Hepatic stellate cell (primary cell): ENCODE measurements around the gene SHROOM2.
"Not testable (repeated sequence)": the region's sequence is repeated elsewhere in the genome, so short reads cannot be mapped to it uniquely, and the experiment has no call there.

Source experiments
- DNase-seq: peaks from one replicate; pipeline ENCODE4 v3.0.0; 2011; ENCODE audit warnings: low spot score

SHROOM2 gene

DNA sequence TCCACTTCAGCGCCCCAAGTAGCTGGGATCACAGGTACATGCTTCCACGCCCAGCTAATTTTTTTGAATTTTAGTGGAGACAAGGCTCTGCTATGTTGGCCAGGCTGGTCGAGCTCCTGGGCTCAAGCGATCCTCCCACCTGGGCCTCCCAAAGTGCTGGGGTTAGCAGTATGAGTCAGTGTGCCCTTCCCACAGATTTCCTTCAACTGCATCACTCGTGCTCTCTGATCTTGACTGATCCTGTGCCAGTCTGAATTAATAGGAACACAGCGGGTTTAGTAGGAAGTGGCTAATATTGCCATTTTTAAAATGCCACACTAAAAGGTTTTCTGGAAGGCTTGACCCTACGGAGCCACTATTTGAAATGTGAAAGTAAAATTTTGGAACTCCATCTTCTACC lies 4.3 kb upstream of the SHROOM2 start:
- no peak for DNase-seq

DNA sequence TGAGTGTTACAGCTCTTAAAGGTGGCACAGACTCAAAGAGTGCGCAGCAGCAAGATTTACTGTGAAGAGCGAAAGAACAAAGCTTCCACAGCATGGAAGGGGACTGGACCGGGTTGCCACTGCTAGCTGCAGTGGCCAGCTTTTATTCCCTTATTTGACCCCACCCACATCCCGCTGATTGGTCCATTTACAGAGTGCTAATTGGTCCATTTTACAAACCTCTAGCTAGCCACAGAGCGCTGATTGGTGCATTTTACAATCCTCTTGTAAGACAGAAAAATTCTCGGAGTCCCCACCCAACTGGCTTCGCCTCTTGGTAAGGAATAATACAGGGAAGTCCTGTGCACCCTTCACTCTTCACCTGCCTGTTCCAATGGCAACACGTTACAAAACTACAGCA lies 1.9 kb upstream of the SHROOM2 start:
- no peak for DNase-seq

DNA sequence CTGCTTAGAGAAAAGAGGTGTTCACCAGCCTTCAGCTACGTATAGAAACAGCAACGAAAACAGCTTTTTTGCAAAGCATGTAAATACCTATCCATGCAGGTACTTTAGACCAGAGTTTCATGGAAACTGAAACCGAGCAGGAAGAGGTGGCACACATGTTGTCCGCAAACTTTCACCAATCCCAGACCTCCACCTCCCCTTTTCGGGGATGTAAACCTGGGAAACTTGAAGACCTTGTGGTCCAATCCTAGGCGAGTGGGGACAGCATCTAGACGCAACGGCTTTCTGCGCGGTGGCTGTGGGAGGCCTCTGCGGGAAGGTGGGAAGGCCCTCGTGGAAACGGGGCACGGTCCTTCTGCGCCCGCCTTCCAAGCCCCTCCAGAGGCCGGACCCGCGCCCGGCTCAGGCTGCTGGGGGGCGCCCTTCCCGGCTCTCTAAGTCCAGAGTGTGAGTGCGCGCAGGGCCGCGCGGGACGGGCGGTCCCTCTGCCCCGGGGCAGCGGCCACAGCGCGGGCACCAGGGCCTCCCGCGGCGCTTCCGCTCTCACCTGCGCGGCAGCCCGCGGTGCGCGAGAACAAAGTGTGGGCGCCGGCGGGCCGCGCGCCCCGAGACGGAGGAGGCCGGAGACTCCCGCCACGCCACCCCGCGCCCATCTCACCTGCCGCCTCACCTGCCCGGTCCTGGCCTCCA lies 830 bp upstream of the SHROOM2 start:
- no peak for DNase-seq

DNA sequence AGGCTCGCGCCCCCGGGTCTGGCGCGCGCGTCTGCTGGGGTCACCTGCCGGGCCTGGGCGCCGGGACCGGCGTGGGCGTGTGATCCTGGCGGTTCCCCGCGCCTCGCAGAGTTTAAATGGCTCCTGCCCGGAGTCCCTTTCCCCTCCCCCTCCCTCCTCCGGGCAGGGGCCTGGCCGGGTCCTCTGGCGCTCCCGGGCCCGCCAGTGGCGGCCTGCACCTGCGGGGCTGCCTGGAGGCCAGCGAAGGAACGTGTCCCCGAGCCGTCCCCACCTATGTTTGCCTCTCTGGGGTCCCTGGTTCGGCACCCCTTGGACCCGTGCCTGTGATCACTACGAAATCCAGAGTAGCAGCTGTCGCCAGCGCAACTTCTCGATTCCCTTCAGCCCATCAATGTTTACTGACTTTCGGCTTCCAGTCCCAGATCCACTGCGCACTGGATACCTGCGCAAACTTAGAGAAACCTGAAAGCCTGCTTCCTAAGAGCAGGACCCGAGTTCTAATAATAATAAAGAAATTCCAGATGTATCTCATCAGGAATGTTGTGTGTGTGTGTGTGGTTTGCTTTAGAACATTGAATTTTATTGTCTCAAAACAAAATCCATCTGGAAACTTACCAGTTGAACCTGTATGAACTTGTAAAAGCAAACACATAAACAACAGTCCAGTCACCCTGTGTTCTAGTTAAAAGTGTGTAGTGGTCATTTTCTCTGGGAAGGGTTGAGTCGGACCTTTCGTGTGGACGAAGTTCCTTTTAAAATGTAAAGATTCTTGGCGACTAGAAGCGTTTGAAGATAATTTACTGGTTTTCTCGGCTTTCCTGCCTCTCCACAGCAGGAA lies 788 bp downstream of the SHROOM2 start:
- no peak for DNase-seq

DNA sequence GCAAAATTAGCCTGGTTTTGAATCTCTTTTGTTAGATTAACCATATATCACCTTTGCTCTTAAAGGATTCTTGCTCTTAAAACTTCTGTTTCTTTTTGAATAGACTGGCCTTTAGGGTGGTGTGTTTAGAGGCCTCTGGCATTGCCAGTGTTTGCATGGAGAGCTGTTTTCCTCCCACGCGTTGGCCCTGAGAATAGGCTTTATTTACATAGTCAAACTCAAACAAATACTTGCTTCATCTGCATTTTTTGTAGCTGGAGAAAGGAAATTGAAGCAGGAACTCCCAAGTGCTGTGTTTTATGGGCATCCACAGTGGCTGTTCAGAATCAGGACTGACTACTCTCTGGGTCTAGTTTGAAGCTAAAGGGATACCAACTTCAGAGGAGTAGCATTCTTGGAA lies 2.7 kb downstream of the SHROOM2 start:
- no peak for DNase-seq

DNA sequence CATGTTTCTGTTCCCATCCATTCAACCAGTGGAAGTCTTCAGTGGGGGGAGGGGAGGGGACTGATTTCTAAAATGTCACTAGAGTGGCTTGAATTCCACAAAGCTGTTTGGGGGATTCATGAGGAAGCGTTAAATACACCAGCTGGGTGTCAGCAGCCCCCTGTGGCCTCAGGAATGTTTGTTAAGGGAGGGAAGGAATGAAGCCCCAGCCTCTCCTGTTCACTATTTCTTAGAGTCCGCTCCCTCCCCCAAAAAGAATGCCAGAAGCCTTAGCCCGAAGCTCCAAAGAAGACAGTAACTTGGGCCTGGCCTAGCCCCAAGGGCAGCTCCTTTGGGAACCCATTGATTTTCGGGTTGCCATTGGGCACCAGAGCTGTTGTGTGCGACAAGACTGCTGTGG lies 3.3 kb downstream of the SHROOM2 start:
- no peak for DNase-seq

DNA sequence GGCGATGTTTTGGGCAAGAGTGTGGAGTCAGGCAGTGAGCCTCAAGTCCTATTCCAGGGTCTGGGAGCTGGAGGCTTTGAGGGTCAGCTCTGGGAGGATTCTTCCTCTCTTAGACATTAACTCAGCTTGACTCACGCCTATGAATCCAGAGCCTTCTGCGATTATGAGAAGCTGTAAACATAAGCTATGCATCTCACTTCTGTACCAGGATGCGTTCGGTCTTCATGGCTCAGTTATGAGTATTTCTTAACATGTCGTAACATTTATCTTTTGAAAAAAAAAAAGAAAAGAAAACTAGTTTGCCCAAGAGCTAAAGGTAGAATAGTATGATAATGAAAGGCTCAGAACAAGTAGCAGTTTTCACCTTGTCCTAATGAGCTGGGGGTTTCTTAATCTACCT lies 4.6 kb downstream of the SHROOM2 start:
- no peak for DNase-seq

DNA sequence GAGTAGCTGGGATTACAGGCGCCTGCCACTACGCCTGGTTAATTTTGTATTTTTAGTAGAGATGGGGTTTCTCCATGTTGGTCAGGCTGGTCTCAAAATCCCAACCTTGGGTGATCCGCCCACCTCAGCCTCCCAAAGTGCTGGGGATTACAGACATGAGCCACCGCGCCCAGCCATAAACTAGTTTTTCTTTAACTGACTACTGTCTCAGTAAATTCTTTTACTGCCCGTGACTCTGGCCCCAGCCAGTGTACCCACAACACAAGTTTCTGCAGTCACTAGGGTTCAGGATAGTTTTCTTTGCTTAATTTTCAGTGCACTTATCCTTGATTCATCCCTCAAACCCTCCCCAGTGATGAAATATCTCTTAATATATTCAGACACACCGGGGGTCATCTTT lies 8.3 kb downstream of the SHROOM2 start:
- DNase-seq, result no peak

DNA sequence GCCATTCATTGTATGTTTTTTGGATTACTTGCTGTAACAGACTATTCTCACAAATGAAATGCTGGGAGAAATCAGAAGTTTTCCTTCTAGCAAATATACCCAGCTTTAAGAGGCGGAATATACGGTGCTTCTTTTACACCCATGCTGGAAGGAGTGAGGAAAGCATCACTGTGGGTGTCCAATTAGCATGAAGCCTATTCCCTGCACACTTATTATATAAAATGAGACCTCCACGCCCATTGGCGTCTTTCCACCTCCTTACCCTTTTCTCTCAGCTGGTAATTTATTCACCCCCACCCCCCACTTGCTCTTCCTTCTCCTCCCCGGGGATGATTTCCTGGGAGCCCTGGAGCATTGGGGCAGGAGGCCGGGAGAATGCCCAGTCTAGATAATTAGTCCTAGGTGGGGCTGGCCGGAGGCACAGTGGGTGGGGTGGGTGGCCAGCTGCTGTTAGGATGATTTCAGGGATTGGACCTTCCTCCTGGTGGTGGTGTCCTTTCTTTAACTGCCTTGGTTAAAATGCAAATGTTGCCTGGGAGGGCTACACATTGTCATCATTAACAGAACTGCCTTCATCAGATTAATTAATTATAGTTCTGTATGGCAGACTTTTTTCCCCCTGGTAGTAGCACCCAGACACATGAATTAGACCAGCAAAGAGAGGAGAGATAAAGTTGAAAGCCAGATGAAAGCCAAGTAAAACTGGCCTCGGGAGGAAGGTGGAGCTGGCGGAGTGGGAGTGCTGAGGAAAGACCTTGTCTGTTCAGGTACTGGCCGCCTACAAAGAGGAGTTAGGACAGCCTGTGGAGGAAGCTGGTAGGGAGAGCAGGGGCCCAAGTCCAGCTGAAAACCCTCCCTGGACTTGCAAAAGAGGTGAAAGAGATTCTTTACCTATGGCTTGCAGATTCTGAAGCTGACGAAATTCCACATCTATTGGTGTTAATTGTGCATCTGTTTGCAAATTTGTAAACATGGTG lies 11.4 kb downstream of the SHROOM2 start:
- DNase-seq, result no peak

DNA sequence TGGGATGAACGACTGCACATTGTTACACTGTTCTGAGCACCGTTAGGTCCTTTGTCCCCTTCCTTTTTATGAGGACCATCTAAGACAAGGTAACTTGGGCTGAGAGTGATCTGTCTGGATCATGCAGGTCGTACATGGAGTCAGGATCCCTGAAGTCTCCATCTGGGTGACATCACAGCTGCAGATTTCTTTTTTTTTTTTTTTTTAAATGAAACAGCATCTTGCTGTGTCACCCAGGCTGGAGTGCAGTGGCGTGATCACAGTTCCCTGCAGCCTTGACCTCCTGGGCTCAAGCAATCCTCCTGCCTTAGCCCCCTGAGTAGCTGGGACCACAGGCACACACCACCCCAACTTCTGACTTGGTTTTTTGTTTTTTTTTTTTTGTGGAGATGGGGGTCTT lies 16.5 kb downstream of the SHROOM2 start:
- no peak for DNase-seq

DNA sequence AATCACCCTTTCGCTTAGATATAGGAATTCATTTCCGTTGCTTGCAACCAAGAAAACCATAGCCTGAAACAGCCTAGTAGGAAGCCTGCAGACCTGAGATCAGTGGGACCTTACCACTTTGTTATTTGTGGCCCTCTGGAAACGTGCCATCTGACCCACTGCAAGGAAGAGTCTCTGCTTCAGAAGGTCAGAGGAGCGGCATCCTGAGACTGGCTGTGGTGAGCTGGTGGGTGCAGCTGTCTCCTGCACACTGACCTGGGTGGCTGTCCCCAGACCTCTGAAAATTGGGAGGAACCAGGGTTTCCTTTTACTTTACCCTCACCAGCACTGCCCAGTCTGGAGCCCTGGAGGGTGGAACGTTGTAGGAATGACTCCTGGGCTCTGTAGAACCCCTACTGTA lies 18.2 kb downstream of the SHROOM2 start:
- DNase-seq, result no peak

DNA sequence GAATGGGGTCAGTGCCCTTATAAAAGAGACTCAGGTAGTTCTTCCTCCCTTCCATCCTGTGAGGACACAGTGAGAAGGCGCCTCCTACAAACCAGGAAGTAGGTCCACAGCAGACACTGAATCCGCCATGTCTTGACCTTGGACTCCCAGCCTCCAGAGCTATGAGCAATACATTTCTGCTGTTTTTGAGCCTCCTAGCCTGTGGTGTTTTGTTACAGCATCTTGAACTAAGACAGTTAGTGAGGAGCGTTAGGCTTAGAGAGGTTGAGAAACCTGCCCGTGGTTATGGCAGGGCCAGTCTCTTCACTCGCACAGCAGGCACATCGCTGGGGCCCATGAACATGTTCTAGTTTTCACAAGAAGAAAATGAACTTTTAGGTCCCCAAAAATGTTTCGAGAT lies 19.7 kb downstream of the SHROOM2 start:
- DNase-seq, result no peak

DNA sequence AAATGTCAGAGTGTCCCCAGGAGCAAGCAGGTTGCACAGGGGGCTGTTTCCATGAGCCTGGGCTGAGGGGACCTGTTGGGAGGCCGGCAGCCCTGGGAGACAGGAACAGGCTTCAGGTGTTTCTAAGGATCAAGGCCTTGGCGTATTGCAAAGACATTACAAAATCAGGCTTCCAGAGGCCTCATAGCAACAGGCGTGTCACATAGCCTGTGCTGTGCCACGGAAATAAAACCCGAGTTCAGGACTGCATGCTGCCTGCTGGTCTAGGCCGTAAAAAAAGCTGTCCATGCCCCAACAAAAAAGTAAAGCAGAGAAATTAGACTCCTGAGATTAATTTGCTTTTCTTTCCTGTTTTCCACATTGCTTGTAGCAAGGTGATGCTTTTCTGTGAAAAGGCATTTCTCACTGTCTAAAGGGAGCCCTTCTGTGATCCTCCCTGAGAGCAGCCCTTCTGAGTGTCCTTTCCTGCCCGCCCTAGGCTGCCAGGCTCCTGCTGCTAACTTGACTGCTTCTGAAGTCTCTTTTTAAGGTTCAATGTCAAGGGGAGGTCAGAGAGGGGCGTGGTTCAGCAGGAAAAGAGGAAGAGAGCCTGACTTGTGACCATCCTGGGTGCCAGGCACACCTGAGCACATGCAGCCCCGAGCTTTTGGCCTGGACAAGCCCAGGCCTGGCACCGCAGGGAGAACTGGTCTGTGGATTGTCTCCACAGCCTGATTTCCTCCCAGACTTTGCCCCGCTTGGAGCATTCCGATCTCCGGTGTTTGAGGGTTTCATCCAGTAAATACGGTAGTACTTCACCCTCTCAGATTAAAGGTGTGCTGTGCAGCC lies 21.3 kb downstream of the SHROOM2 start:
- no peak for DNase-seq

DNA sequence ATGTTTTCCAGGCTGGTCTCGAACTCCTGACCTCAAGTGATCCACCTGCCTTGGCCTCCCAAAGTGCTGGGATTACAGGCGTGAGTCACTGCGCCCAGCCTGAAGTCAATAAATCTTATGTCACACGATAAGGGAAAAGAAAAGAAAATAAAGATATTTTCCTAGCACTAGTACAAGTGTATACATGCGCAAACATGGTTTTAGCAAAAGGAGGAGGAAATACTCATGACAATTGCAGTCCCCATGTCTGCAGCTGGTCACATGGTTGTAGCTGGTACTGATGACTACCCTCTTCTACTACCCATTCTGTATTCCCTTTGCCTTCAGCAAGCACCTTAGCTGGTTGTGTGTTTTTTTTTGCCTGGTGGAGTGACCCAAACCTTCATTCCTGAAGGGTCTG lies 23.6 kb downstream of the SHROOM2 start:
- DNase-seq, result not testable (repeated sequence)

DNA sequence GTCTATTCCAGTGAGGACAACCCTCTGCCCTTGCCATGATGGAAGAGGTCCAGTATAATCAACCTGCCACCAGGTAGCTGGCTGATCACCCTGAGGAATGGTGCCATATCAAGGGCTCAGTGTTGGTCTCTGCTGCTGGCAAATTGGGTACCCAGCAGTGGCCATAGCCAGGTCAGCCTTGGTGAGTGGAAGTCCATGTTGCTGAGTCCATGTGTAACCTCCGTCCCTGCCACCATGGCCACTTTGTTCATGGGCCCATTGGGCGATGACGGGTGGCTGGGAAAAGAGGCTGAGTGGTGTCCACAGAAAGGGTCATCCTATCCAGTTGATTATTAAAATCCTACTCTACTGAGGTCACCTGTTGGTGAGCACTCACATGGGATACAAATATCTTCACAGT lies 24.9 kb downstream of the SHROOM2 start:
- not testable (repeated sequence) for DNase-seq

DNA sequence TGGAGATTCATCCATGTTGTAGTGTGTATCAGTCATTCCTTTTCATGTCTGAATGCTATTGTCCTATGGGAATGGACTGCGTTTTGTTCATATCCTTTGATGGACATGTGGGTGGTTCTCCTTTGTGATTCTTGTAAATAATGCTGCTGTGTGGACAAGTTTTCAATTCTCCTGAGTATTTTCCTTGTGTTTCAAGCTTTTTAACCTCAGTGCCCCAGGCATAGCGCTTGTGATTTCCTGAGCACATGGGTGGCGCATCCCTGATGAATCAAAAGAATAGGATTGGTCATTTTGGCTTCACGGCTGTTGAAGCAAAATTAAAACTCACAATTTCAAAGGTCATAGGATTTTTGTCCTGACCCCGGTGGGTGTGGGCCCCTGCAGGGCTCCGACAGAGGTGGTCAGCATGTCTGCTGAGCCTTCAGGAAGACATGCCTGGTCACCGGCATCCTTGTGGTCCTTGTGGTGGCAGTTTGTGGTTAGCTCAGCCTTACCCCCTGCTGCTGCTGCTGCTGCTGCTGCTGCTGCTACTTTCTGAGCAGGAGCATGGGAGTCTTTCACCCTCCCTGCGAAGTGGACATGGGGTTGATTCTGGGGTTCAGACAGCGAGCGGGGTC lies 30.0 kb downstream of the SHROOM2 start:
- DNase-seq, result no peak

DNA sequence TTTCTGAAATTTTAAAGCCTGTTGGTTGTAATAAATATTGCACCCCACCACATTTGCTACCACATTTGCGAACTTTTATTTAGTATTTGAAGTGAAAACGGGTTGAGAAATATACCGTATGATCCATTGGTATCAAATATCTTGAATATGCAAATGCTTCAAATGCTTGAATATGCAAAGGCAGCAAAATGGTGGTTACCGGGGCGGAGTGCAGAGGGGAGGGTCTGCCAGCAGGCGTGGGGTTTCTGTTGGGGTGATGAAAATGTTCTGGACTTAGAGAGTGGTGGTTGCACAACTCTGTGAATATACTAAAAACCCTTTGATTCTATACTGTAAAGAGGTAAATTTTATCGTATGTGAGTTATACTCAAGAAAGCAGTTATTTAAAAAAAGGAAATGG lies 35.3 kb downstream of the SHROOM2 start:
- DNase-seq, result no peak

DNA sequence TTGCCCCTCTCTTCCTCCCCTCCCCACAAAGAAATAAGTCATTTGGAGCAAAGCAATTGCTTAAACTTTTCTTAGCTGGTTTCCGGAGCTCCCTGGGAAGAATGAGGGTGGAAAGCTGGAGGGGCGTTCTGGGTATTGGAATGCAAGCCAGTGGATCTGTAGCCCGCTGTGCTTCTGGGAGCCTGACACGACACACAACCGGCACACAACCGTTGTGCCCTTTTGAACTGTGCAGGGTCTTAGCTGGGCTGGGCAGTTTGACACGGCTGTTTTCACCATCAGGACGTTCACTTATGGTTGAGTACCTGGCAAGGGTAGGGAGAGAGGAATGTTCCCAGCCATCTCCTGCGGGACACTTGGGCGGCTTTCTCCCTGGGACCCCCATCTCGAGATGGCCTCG lies 38.3 kb downstream of the SHROOM2 start:
- DNase-seq, result no peak

DNA sequence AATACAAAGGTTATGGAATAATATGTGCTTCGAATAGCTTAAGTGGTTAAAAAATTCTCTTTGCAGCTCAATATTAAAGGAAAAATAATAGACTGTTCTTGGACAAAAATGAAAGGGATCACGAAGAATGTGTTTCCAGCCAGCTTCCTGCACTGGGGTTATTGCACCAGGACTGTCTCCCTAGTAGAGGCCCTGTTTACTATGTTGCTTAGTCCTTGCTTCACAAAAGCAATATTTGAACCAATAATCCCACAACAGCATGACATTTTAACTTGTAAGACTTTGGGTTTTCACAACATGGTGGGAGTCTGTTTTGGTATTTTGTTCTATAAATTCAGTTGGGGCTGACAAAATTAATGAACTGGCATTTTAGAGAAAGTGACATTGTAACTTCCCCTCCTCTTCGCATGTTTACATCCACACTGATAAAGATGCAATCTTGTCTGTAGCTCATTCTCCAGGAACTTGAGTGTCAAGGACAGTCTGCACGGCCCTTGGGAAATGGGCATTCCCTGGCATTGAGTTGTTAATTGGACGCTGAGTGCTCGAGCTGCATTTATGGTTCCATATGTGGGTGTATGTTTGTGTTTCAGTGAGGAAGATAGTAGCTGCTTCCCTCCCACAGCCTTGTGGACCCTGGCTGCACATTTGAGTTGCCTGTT lies 39.0 kb downstream of the SHROOM2 start:
- DNase-seq, result no peak

DNA sequence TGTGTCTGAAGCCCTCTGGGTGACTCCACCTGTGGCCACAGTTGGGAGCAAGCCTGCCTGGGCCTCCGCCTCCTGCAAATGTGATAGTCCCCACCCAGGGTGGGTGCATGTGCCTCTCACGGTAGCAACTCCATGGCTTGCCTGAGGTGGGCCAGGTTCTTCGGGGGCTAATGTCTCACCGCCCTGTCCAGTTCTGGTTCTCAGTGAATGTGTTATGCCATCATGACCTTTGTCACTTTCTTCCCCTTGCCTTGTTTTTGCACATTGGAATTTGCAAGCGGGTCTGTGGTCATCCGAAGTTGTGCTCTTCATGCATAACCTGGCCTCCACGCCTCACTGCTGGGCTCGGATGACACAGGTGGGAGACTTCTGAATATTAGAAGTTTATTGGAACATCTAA lies 39.7 kb downstream of the SHROOM2 start:
- no peak for DNase-seq
